Neural progenitor cell (in vitro differentiated cells): Measurements from ENCODE around the gene TRAPPC10. TPM values are rescaled to one million over a fixed set of nuclear protein-coding genes. Genes with fewer than 3 reads are reported as not detected.
A peak's percentile ranks its signal among the peaks of the same experiment; 100 is the strongest.

ENCODE experiments used
- DNase-seq: peaks from one replicate; pipeline ENCODE4 v3.0.0-alpha.2; 2016; ENCODE audit warnings: low spot score
- H2AFZ ChIP-seq: fragments of 200-600 bp; sonication (generic); replicated peaks from 2 replicates; pipeline ENCODE4 v1.6.1; 2016; ENCODE audit warnings: antibody characterized with exemption
- H3F3A ChIP-seq: fragments of 200-600 bp; sonication (generic); 2 replicates; pipeline ENCODE4 v1.6.1; 2016; ENCODE audit warnings: antibody characterized with exemption, low read depth
- H3K27ac ChIP-seq: fragments of 200-600 bp; sonication (generic); 2 replicates; pipeline ENCODE4 v1.5.1; 2016; ENCODE audit warnings: mild to moderate bottlenecking
- H3K27me3 ChIP-seq: fragments of 200-600 bp; sonication (generic); 2 replicates; pipeline ENCODE4 v1.6.1; 2016; ENCODE audit warnings: mild to moderate bottlenecking, moderate library complexity
- H3K36me3 ChIP-seq: fragments of 200-600 bp; sonication (generic); 2 replicates; pipeline ENCODE4 v1.5.1; 2016
- H3K4me1 ChIP-seq: fragments of 200-600 bp; sonication (generic); 2 replicates; pipeline ENCODE4 v1.6.1; 2016; ENCODE audit warnings: mixed run types
- H3K4me2 ChIP-seq: fragments of 200-600 bp; sonication (generic); 2 replicates; pipeline ENCODE4 v1.6.1; 2016
- H3K4me3 ChIP-seq: fragments of 200-600 bp; sonication (generic); 2 replicates; pipeline ENCODE4 v1.5.1; 2016
- H3K79me2 ChIP-seq: fragments of 200-600 bp; sonication (generic); 2 replicates; pipeline ENCODE4 v1.6.1; 2016; ENCODE audit warnings: low read depth
- H3K9ac ChIP-seq: fragments of 200-600 bp; sonication (generic); 2 replicates; pipeline ENCODE4 v1.6.1; 2016
- H3K9me3 ChIP-seq: fragments of 200-600 bp; sonication (generic); 2 replicates; pipeline ENCODE4 v1.5.1; 2016; ENCODE audit warnings: low read depth
- H4K20me1 ChIP-seq: fragments of 200-600 bp; sonication (generic); 2 replicates; pipeline ENCODE4 v1.6.1; 2016; ENCODE audit warnings: low read depth
- H3K27ac Mint-ChIP-seq: 3 replicates; pipeline ENCODE4 v1.8.0; 2021; ENCODE audit warnings: mixed read lengths
- H3K27me3 Mint-ChIP-seq: 2 replicates; pipeline ENCODE4 v1.8.0; 2022; ENCODE audit warnings: low read depth, mild to moderate bottlenecking, inconsistent platforms, moderate library complexity, mixed read lengths; ENCODE audit not compliant: insufficient read depth
- H3K36me3 Mint-ChIP-seq: 3 replicates; pipeline ENCODE4 v1.8.0; 2021; ENCODE audit warnings: mixed read lengths
- H3K4me1 Mint-ChIP-seq: 3 replicates; pipeline ENCODE4 v1.8.0; 2021; ENCODE audit warnings: mixed read lengths
- H3K4me3 Mint-ChIP-seq: 3 replicates; pipeline ENCODE4 v1.8.0; 2021; ENCODE audit warnings: mild to moderate bottlenecking, moderate library complexity, mixed read lengths
- H3K9me3 Mint-ChIP-seq: 3 replicates; pipeline ENCODE4 v1.8.0; 2020; ENCODE audit warnings: mixed read lengths
- CTCF ChIP-seq: fragments of 200-600 bp; sonication (generic); IDR thresholded peaks from 2 replicates; pipeline ENCODE4 v1.5.1; 2017; ENCODE audit warnings: antibody characterized with exemption, mild to moderate bottlenecking
- EZH2 ChIP-seq: fragments of 200-600 bp; sonication (generic); IDR thresholded peaks from 2 replicates; pipeline ENCODE4 v1.6.1; 2017; ENCODE audit warnings: antibody characterized with exemption, mild to moderate bottlenecking, moderate library complexity
- EZH2phosphoT487 ChIP-seq: fragments of 200-600 bp; sonication (generic); IDR thresholded peaks from 2 replicates; pipeline ENCODE4 v1.6.1; 2017; ENCODE audit warnings: antibody characterized with exemption
- total RNA-seq: library from RNA; depleted of rRNA; stranded (reverse); fragments of >200 nt; gene quantifications from 2 replicates; pipeline ENCODE4 v1.2.3, GENCODE V29; 2015; ENCODE audit warnings: low replicate concordance

TRAPPC10 gene
- total RNA-seq, 1 donor from 2014 or later: 19.8 TPM

GRCh38 chr21:44005071-44005470, 7.0 kb upstream of the TRAPPC10 start:
- Histone ChIP-seq H2AFZ (no peak overlapping the region), H3K4me1 (no peaks in the 10 kb centered on the region), H3K9ac (no peak overlapping the region), H3K27ac (no peak overlapping the region), H3K79me2 (no peaks in the 10 kb centered on the region), H3K9me3 (no peaks in the 10 kb centered on the region), H3K4me3 (no peak overlapping the region), H3F3A (peaks cover under 1% of the 10 kb centered on the region), H3K36me3 (no peaks in the 10 kb centered on the region), H3K4me2 (no peak overlapping the region), H4K20me1 (no peaks in the 10 kb centered on the region), H3K27me3 (no peaks in the 10 kb centered on the region)
- no peak overlapping the region for H3K4me3 Mint-ChIP-seq
- peaks cover 4% of the 10 kb centered on the region for H3K27me3 Mint-ChIP-seq
- H3K36me3 Mint-ChIP-seq: no peaks in the 10 kb centered on the region
- DNase-seq: no peak
- no peaks in the 10 kb centered on the region for H3K9me3 Mint-ChIP-seq
- peaks cover 3% of the 10 kb centered on the region for H3K4me1 Mint-ChIP-seq
- no peak overlapping the region for H3K27ac Mint-ChIP-seq
- TF ChIP-seq EZH2: no peak
- TF ChIP-seq CTCF: no peak

- no peak overlapping the region for H3K4me3 ChIP-seq
- Mint-ChIP-seq H3K4me1 (peaks cover 5% of the 10 kb centered on the region), H3K27ac (no peak overlapping the region), H3K9me3 (no peaks in the 10 kb centered on the region), H3K36me3 (no peaks in the 10 kb centered on the region), H3K27me3 (peaks cover 4% of the 10 kb centered on the region), H3K4me3 (no peak overlapping the region)
- TF ChIP-seq CTCF (no peak), EZH2phosphoT487 (no peak), EZH2 (no peak)
- no peak for DNase-seq
- no peak overlapping the region for H2AFZ ChIP-seq
- H3K4me2 ChIP-seq: no peak overlapping the region
- H3K27ac ChIP-seq: no peak overlapping the region
- H4K20me1 ChIP-seq: no peaks in the 10 kb centered on the region
- H3K36me3 ChIP-seq: no peaks in the 10 kb centered on the region
- no peak overlapping the region for H3K9ac ChIP-seq
- H3K9me3 ChIP-seq: no peaks in the 10 kb centered on the region
- no peaks in the 10 kb centered on the region for H3K27me3 ChIP-seq
- H3F3A ChIP-seq: peaks cover 6% of the 10 kb centered on the region
- H3K79me2 ChIP-seq: no peaks in the 10 kb centered on the region
- H3K4me1 ChIP-seq: peaks cover 3% of the 10 kb centered on the region
These were observed 6.5 kb upstream of the TRAPPC10 start for GRCh38 chr21:44005593-44005992.

GRCh38 chr21:44006017-44006619, 6.0 kb upstream of the TRAPPC10 start:
- TF ChIP-seq EZH2phosphoT487 (no peak), EZH2 (no peak), CTCF (no peak)
- peak overlapping the region; percentile 85 for H3K27ac Mint-ChIP-seq
- Histone ChIP-seq H3F3A (peaks cover 11% of the 10 kb centered on the region), H3K4me2 (no peak overlapping the region), H3K4me3 (no peak overlapping the region), H3K27me3 (no peaks in the 10 kb centered on the region), H2AFZ (no peak overlapping the region), H4K20me1 (no peaks in the 10 kb centered on the region), H3K79me2 (peaks cover 2% of the 10 kb centered on the region), H3K27ac (no peak overlapping the region), H3K9ac (no peak overlapping the region), H3K9me3 (no peaks in the 10 kb centered on the region), H3K4me1 (peaks cover 8% of the 10 kb centered on the region), H3K36me3 (no peaks in the 10 kb centered on the region)
- no peaks in the 10 kb centered on the region for H3K9me3 Mint-ChIP-seq
- H3K4me3 Mint-ChIP-seq: no peak overlapping the region
- no peak for DNase-seq
- H3K36me3 Mint-ChIP-seq: no peaks in the 10 kb centered on the region
- H3K4me1 Mint-ChIP-seq: peaks cover 8% of the 10 kb centered on the region
- H3K27me3 Mint-ChIP-seq: peaks cover 4% of the 10 kb centered on the region
